Suprapubic skin (tissue), 4 donors: ENCODE data around the gene DEPDC1B.

Experiments
- CTCF ChIP-seq, 2 donors: fragments of 200-600 bp in 1 of 2; fragments of 450-650 bp in 1 of 2; sonication (generic) in 1 of 2; IDR thresholded peaks; one replicate each; pipeline ENCODE4 v1.5.1; 2016 to 2019; ENCODE audit warnings: antibody characterized with exemption in 2 of 2, mild to moderate bottlenecking in 1 of 2, moderate library complexity in 1 of 2
- EP300 ChIP-seq: sonication (generic); formaldehyde crosslinking; IDR thresholded peaks from one replicate; pipeline ENCODE4 v1.6.1; 2017; ENCODE audit warnings: antibody characterized with exemption
- POLR2A ChIP-seq, 2 donors: fragments of 450-650 bp; IDR thresholded peaks; one replicate each; pipeline ENCODE4 v1.6.1; 2017; ENCODE audit warnings: antibody characterized with exemption in 2 of 2, mild to moderate bottlenecking in 2 of 2, moderate library complexity in 2 of 2
- POLR2AphosphoS5 ChIP-seq, 3 donors: sonication (generic); formaldehyde crosslinking; IDR thresholded peaks; one replicate each; pipeline ENCODE4 v1.6.1; 2017; ENCODE audit warnings: antibody characterized with exemption in 3 of 3

GRCh38 chr5:60551829-60552228 is 148.1 kb downstream of the DEPDC1B start:
- TF ChIP-seq CTCF (IDR thresholded peaks at IDR 0.05) (no peak), POLR2AphosphoS5 (IDR thresholded peaks at IDR 0.05) (no peak), POLR2A (IDR thresholded peaks at IDR 0.05) (no peak), EP300 (no peak)
